Body of pancreas (tissue), 4 donors: Measurements from ENCODE around the gene HEYL.

Source experiments
- CTCF ChIP-seq, 7 experiments: fragments of 450-650 bp in 4 of 7; fragments of 200-600 bp in 3 of 7; sonication (generic) in 3 of 7; IDR thresholded peaks; one replicate each; pipeline ENCODE4 v1.5.1; 2016 to 2019; ENCODE audit warnings: antibody characterized with exemption in 7 of 7
- POLR2A ChIP-seq, 3 donors: fragments of 450-650 bp; IDR thresholded peaks; one replicate each; pipeline ENCODE4 v1.6.1; 2016; ENCODE audit warnings: antibody characterized with exemption in 3 of 3, mild to moderate bottlenecking in 2 of 3

DNA sequence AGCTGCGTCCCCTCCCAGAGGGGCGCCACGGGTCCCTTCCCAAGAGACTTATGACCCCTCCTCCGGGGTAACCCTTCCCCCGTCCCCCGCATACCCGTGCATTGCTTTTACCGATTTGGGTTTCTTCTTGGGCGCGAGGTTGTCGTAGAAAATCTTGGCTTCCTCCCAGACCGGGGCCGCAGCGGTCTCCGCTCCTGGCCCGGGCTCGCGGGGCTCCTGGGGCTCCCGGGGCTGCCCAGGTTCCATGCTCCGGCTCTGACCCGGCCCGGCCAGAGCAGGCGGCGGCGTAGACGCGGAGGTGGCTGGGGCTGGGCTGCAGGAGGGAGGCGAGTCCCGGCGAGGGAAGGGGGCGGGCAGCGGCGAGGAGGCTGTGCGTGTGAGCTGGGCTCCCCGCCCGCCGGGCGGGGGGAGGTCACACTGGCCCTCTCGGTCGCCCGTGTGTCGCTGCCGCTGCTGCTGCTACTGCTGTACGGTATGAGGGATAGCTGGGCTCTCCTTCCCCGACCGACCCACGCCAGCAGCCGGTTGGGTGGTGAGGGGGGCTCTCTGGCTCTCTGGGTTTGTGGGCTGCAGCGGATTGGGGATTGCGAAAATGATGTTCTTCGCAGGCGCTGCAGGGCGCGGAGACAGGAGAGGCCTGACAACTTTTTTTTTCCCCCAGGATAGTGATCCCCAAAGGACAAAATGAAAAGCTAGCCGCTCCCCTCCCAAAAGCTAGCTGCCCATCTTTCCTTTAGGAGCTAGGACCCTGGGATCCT, 32.5 kb upstream of the HEYL start, which contains the start of gene NT5C1A:
- peak in 2 of 3 donors; percentile 8 to 15 for TF ChIP-seq POLR2A (IDR thresholded peaks at IDR 0.05)
- no peak for TF ChIP-seq CTCF (IDR thresholded peaks at IDR 0.05)
